Stimulated activated CD4-positive, alpha-beta T cell treated with anti-CD3 and anti-CD28 coated beads, Interleukin-12 subunit alpha, Interleukin-12 subunit beta, amount 100 ng/mL, for 48 hours (primary cell): Measurements from ENCODE around the gene PLEKHG4B.
A peak's percentile ranks its signal among the peaks of the same experiment; 100 is the strongest.

Source experiments
- DNase-seq, 3 donors: peaks; one replicate each; pipeline ENCODE4 v3.0.0-alpha.2; 2020; ENCODE audit warnings: low read depth in 2 of 3, low spot score in 1 of 3

PLEKHG4B gene

GRCh38 chr5:74503-75109 is 17.4 kb upstream of the PLEKHG4B start:
- DNase-seq, result no peak

GRCh38 chr5:75331-76320 is 16.3 kb upstream of the PLEKHG4B start:
- no peak for DNase-seq

GRCh38 chr5:76358-77169 is 15.4 kb upstream of the PLEKHG4B start:
- no peak for DNase-seq

- DNase-seq, result no peak
These were observed 14.8 kb upstream of the PLEKHG4B start for GRCh38 chr5:77170-77501.

- no peak for DNase-seq
These were observed 14.4 kb upstream of the PLEKHG4B start for GRCh38 chr5:77546-77945.

- peak in 1 of 3 donors; percentile 5 for DNase-seq
These were observed 13.8 kb upstream of the PLEKHG4B start for GRCh38 chr5:77957-78804.

- no peak for DNase-seq
These were observed 13.2 kb upstream of the PLEKHG4B start for GRCh38 chr5:78805-79149.

- DNase-seq, result no peak
These were observed 12.7 kb upstream of the PLEKHG4B start for GRCh38 chr5:79263-79662.

- no peak for DNase-seq
These were observed 12.1 kb upstream of the PLEKHG4B start for GRCh38 chr5:79821-80220.

- no peak for DNase-seq
These were observed 10.5 kb upstream of the PLEKHG4B start for GRCh38 chr5:81391-82021.

- no peak for DNase-seq
These were observed 9.9 kb upstream of the PLEKHG4B start for GRCh38 chr5:82097-82496.

GRCh38 chr5:82570-82969 is 9.4 kb upstream of the PLEKHG4B start:
- DNase-seq, result no peak

GRCh38 chr5:83029-83428 is 8.9 kb upstream of the PLEKHG4B start:
- DNase-seq, result no peak

GRCh38 chr5:85334-85995 is 6.5 kb upstream of the PLEKHG4B start:
- DNase-seq, result no peak

- no peak for DNase-seq
These were observed 2.4 kb upstream of the PLEKHG4B start for GRCh38 chr5:89337-90286.

GRCh38 chr5:90590-91547 is 1.1 kb upstream of the PLEKHG4B start:
- no peak for DNase-seq

GRCh38 chr5:92401-93220 is 643 bp downstream of the PLEKHG4B start:
- DNase-seq, result no peak
